ENCODE results near the gene ALKBH3.

GRCh38 chr11:43908191-43908590, 27.6 kb downstream of the ALKBH3 start:
- TF ChIP-seq CTCF (IDR thresholded peaks at IDR 0.05; ENCODE audit: insufficient read depth, low read length): no peak
- TF ChIP-seq GABPA (IDR thresholded peaks at IDR 0.05; ENCODE audit: low read depth): no peak
- TF ChIP-seq POLR2AphosphoS5 (IDR thresholded peaks at IDR 0.05; ENCODE audit: low read depth): no peak
- TF ChIP-seq REST (IDR thresholded peaks at IDR 0.05; ENCODE audit: insufficient replicate concordance, low read depth): no peak
- TF ChIP-seq SPI1 (IDR thresholded peaks at IDR 0.05; ENCODE audit: borderline replicate concordance, low read depth): no peak
